ENCODE data around the gene PLPPR1. TPM values are rescaled to one million over a fixed set of nuclear protein-coding genes. Genes with fewer than 3 reads are reported as not detected.

PLPPR1 gene
- polyA plus RNA-seq, 1 of the 3 experiments (the other 2 are of a cell fraction): not detected

DNA sequence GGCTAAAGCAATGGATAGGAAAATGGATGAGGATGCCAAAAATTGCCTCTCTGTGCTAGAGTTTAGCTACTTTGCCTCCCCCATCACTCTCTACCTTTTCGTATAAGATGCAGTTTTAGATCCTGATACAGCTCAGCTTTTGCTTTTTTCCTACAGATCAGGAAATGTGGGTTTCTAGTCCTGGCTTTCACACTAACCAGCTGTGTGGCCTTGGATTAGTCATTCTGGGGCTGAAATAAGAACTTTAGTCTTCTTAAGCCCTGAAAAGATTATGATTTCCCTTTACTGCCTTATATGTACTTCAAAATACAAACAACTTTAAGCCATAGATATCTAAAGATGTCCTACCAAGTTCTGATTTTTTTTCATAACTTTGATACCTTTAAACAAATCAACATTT is 239.9 kb downstream of the PLPPR1 start:
- no peaks in the 10 kb centered on the region for H3K36me3 ChIP-seq (replicated peaks in 1 of 2; ENCODE audit: control insufficient read depth in 1 of 2, insufficient read depth in 2 of 2, low read length in 1 of 2)
- ChIA-PET CTCF (no interaction called here), POLR2A (interaction anchor here (0.7 kb wide), 1 partner anchor 107 kb away, joined by 4 read pairs; no protein-coding TSS in a partner anchor)
- H3K9me2 ChIP-seq: no peaks in the 10 kb centered on the region
- H3K27me3 ChIP-seq (ENCODE audit: insufficient read depth): no peaks in the 10 kb centered on the region
- no peak overlapping the region for H3K9ac ChIP-seq
- no peak for DNase-seq
- TF ChIP-seq, protein P1, sequence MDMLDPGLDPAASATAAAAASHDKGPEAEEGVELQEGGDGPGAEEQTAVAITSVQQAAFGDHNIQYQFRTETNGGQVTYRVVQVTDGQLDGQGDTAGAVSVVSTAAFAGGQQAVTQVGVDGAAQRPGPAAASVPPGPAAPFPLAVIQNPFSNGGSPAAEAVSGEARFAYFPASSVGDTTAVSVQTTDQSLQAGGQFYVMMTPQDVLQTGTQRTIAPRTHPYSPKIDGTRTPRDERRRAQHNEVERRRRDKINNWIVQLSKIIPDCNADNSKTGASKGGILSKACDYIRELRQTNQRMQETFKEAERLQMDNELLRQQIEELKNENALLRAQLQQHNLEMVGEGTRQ (IDR thresholded peaks at IDR 0.05; ENCODE audit: borderline replicate concordance, low read depth, low read length): no peak
- TF ChIP-seq FOSL2 (IDR thresholded peaks at IDR 0.05; ENCODE audit: borderline replicate concordance, low read depth) (no peak), YY1 (IDR thresholded peaks at IDR 0.05; ENCODE audit: low read depth) (no peak), GABPA (IDR thresholded peaks at IDR 0.05; ENCODE audit: low read depth) (no peak), TAF1 (IDR thresholded peaks at IDR 0.05; ENCODE audit: borderline replicate concordance, low read depth, low read length) (no peak), RXRA (IDR thresholded peaks at IDR 0.05; ENCODE audit: borderline replicate concordance, low read depth) (no peak), EP300 (IDR thresholded peaks at IDR 0.05; ENCODE audit: borderline replicate concordance in 1 of 2, low read depth in 1 of 2, low read length in 1 of 2) (no peak), REST (IDR thresholded peaks at IDR 0.05; ENCODE audit: low read depth, low read length) (no peak), TCF12 (IDR thresholded peaks at IDR 0.05) (no peak), ELF1 (IDR thresholded peaks at IDR 0.05) (no peak), RAD21 (IDR thresholded peaks at IDR 0.05; ENCODE audit: low read length) (no peak)
- TF ChIP-seq, protein P2, sequence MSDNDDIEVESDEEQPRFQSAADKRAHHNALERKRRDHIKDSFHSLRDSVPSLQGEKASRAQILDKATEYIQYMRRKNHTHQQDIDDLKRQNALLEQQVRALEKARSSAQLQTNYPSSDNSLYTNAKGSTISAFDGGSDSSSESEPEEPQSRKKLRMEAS (IDR thresholded peaks at IDR 0.05; ENCODE audit: low read depth): no peak
- H3K9me3 ChIP-seq: no peaks in the 10 kb centered on the region
- H4K20me1 ChIP-seq (ENCODE audit: insufficient read depth): no peaks in the 10 kb centered on the region
- H2AFZ ChIP-seq (ENCODE audit: low read depth): no peak overlapping the region
- H3K79me2 ChIP-seq (ENCODE audit: insufficient read depth): no peaks in the 10 kb centered on the region
- H3K4me1 ChIP-seq (ENCODE audit: control insufficient read depth in 1 of 2, insufficient read depth in 2 of 2, low read depth in 1 of 2, low read length in 1 of 2): no peaks in the 10 kb centered on the region
- no peak overlapping the region for H3K4me2 ChIP-seq
- 0% methylated on average over 1 of the region's 1 CpG for WGBS (ENCODE audit: low lambda C conversion rate)
- H3K4me3 ChIP-seq (ENCODE audit: low read depth in 2 of 2, low read length in 1 of 2): no peak overlapping the region
- no peak overlapping the region for H3K27ac ChIP-seq (ENCODE audit: low read depth in 2 of 2, low read length in 1 of 2)
- H3F3A ChIP-seq (replicated peaks; ENCODE audit: insufficient read depth): no peaks in the 10 kb centered on the region

DNA sequence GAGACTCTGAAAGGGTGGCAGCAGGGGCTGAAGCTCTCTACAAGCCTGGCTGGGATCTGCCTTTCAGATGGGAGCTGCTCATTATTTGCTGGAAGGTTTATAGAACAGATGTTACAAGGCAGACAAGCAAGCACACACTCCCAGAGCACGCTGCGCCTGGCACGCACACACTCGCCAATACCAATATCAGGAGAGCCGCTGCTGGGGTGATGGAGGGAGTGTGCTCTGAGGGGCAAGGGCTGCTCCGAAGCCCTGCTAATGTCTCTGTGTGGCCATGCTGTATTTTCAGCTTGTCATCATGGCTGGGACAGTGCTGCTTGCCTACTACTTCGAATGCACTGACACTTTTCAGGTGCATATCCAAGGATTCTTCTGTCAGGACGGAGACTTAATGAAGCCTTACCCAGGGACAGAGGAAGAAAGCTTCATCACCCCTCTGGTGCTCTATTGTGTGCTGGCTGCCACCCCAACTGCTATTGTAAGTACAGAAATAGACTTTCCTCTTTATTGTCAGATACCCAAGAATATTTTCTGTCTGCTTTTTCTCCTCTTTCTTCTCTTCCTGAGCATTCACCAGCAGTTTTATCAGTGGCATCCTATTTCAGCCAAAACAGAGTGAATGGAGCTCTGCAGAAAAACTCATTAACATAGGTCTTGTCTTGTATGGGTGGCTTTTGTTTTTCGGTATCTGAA is 241.2 kb downstream of the PLPPR1 start:
- no peaks in the 10 kb centered on the region for H3K79me2 ChIP-seq (ENCODE audit: insufficient read depth)
- H3K27ac ChIP-seq (ENCODE audit: low read depth in 2 of 2, low read length in 1 of 2): no peak overlapping the region
- no peak overlapping the region for H3K4me2 ChIP-seq
- no peaks in the 10 kb centered on the region for H3K27me3 ChIP-seq (ENCODE audit: insufficient read depth)
- no peaks in the 10 kb centered on the region for H3K4me1 ChIP-seq (ENCODE audit: control insufficient read depth in 1 of 2, insufficient read depth in 2 of 2, low read depth in 1 of 2, low read length in 1 of 2)
- WGBS (ENCODE audit: low lambda C conversion rate): 37% methylated on average over 2 of the region's 9 CpGs
- CTCF ChIA-PET: interaction anchor here (1.3 to 1.4 kb wide), 2 partner anchors 11 to 42 kb away, joined by 3 to 4 read pairs; no protein-coding TSS in a partner anchor
- no peaks in the 10 kb centered on the region for H4K20me1 ChIP-seq (ENCODE audit: insufficient read depth)
- H3K9ac ChIP-seq: no peak overlapping the region
- H3F3A ChIP-seq (replicated peaks; ENCODE audit: insufficient read depth): no peaks in the 10 kb centered on the region
- no peaks in the 10 kb centered on the region for H3K36me3 ChIP-seq (replicated peaks in 1 of 2; ENCODE audit: control insufficient read depth in 1 of 2, insufficient read depth in 2 of 2, low read length in 1 of 2)
- no peak overlapping the region for H2AFZ ChIP-seq (ENCODE audit: low read depth)
- no peak for DNase-seq
- no peaks in the 10 kb centered on the region for H3K9me2 ChIP-seq
- no peaks in the 10 kb centered on the region for H3K9me3 ChIP-seq
- POLR2A ChIA-PET: no interaction called here
- TF ChIP-seq GABPA (IDR thresholded peaks at IDR 0.05; ENCODE audit: low read depth) (no peak), FOSL2 (IDR thresholded peaks at IDR 0.05; ENCODE audit: borderline replicate concordance, low read depth) (no peak), EZH2phosphoT487 (IDR thresholded peaks at IDR 0.05; ENCODE audit: borderline replicate concordance, low read depth) (no peak), GATA2 (CRISPR knock-in tag; IDR thresholded peaks at IDR 0.05) (no peak), RXRA (IDR thresholded peaks at IDR 0.05; ENCODE audit: borderline replicate concordance, low read depth) (no peak), FOXM1 (IDR thresholded peaks at IDR 0.05; ENCODE audit: low read depth) (no peak), TCF12 (IDR thresholded peaks at IDR 0.05) (no peak)
- TF ChIP-seq, protein P2 (IDR thresholded peaks at IDR 0.05; ENCODE audit: low read depth): no peak
- TF ChIP-seq, protein P3, sequence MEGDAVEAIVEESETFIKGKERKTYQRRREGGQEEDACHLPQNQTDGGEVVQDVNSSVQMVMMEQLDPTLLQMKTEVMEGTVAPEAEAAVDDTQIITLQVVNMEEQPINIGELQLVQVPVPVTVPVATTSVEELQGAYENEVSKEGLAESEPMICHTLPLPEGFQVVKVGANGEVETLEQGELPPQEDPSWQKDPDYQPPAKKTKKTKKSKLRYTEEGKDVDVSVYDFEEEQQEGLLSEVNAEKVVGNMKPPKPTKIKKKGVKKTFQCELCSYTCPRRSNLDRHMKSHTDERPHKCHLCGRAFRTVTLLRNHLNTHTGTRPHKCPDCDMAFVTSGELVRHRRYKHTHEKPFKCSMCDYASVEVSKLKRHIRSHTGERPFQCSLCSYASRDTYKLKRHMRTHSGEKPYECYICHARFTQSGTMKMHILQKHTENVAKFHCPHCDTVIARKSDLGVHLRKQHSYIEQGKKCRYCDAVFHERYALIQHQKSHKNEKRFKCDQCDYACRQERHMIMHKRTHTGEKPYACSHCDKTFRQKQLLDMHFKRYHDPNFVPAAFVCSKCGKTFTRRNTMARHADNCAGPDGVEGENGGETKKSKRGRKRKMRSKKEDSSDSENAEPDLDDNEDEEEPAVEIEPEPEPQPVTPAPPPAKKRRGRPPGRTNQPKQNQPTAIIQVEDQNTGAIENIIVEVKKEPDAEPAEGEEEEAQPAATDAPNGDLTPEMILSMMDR (IDR thresholded peaks at IDR 0.05): no peak
- no peak overlapping the region for H3K4me3 ChIP-seq (ENCODE audit: low read depth in 2 of 2, low read length in 1 of 2)
